ENCODE results near the gene AGBL3.

GRCh38 chr7:135156290-135156689, 170.0 kb downstream of the AGBL3 start:
- TF ChIP-seq CTCF (IDR thresholded peaks at IDR 0.05) (no peak), POLR2A (IDR thresholded peaks at IDR 0.05) (no peak)
